GM12801 (cell line): ENCODE results near the gene OR11H12.
"Not testable (repeated sequence)": the region's sequence is repeated elsewhere in the genome, so short reads cannot be mapped to it uniquely, and the experiment has no call there.

Experiments
- CTCF ChIP-seq: IDR thresholded peaks from one replicate; pipeline ENCODE4 v1.5.1; 2011; ENCODE audit warnings: control low read depth; ENCODE audit not compliant: insufficient read length; ENCODE audit errors: extremely low read depth

Gene OR11H12

GRCh38 chr14:18600817-18601216 lies at the start of gene OR11H12:
Gene OR11H12 (plus strand): TSS chr14:18601117. CDS start chr14:18601117, 0 bp downstream.
- not testable (repeated sequence) for TF ChIP-seq CTCF
